Vein endothelial cell (primary cell): ENCODE data around the gene FRG1. TPM values are rescaled to one million over a fixed set of nuclear protein-coding genes. Genes with fewer than 3 reads are reported as not detected.

Source experiments
- small RNA-seq: library from RNA; depleted of rRNA; stranded (forward); fragments of <200 nt; gene quantifications from one replicate; pipeline ENCODE3, GENCODE V24; 2012
- total RNA-seq: library from RNA; depleted of rRNA; stranded (reverse); fragments of >200 nt; gene quantifications from 2 replicates; pipeline ENCODE4 v1.2.3, GENCODE V29; 2012

The FRG1 gene
- 30.1 and 39.6 TPM in 2 replicates for total RNA-seq

DNA sequence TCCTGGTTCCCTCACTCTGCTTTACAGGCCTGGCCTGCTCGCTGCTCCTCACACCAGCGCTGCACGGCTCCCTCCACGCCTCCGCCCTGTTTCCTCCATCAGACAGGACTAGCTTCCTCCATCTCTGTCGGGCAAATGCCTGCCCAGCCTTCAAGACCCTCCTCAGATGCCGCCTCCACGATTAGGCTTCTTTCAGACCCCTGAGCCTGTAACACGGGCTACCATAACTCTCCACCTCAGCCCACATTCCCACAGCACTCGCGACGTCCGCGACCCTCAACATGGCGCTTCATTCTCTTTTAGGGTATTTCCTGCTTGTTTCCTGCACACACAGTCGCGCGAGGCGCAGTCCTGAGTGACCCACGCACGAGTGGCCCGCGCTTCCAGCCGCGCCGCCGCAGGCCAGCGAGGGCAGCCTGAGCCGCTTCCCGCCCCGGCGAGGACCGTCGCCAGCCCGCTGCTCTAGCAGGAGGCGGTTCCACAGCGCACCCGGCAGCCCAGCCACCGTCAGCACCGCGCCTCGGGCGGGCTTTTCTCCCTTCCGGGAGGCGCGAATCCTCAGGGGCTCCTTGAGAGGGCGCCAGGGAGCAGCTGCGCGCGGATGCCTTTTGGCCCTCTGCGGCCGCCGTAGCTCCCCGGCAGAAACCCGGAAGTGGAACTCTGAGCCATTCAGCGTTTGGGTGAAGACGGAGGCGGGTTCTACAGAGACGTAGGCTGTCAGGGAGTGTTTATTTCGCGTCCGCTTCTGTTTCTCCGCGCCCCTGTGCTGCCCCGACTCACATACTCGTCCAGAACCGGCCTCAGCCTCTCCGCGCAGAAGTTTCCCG lies at the start of gene FRG1:
TSS of gene FRG1 (plus strand) at position 695 of the 827 bp plus-strand sequence. CDS start 138 bp downstream, outside the sequence.

Small RNA genes within 50 kb of the gene (small RNA-seq; reads per million reads assigned to genes)
- gene MLLT10P2, result not detected

Other genes starting within 250 kb of the FRG1 start
- gene FRG2, start 86.4 kb downstream of the FRG1 start, total RNA-seq, result not detected in 2 replicates
- not detected in 2 replicates for gene DBET, start 123.6 kb downstream of the FRG1 start, total RNA-seq
- not detected in 2 replicates for gene DUX4, start 232.9 kb downstream of the FRG1 start, total RNA-seq